ENCODE data around the gene TMTC1.

Gene TMTC1

GRCh38 chr12:29552324-29552927, 231.3 kb downstream of the TMTC1 start:
- Mint-ChIP-seq H3K27ac (no peak overlapping the region), H3K4me1 (ENCODE audit: low read depth) (no peaks in the 10 kb centered on the region), H3K27me3 (ENCODE audit: low read depth) (no peaks in the 10 kb centered on the region), H3K4me3 (no peak overlapping the region), H3K36me3 (ENCODE audit: low read depth) (no peaks in the 10 kb centered on the region), H3K9me3 (no peaks in the 10 kb centered on the region)
- DNase-seq (ENCODE audit: low spot score): peak; percentile 23

DNA sequence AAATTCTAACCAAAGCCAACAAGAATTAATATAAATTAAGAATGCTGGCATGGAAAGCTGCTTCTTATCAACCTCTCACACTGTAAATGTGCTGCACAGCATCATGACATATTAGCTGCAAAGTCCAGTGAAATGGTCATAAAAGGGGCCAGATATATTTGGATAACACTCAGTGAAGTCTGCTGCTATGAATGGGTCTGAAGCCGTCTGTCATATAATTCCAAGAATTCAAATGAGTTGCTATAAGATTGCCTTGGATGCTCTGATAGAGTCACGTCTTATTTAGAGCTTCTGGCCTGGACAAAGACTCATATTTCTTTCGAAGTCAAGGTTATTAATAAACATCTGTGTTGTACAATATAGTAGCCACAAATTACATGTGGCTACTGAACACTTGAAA, 231.9 kb downstream of the TMTC1 start:
- no peaks in the 10 kb centered on the region for H3K27me3 Mint-ChIP-seq (ENCODE audit: low read depth)
- H3K9me3 Mint-ChIP-seq: no peaks in the 10 kb centered on the region
- no peak for DNase-seq (ENCODE audit: low spot score)
- no peaks in the 10 kb centered on the region for H3K36me3 Mint-ChIP-seq (ENCODE audit: low read depth)
- H3K4me3 Mint-ChIP-seq: no peak overlapping the region
- H3K4me1 Mint-ChIP-seq (ENCODE audit: low read depth): no peaks in the 10 kb centered on the region
- no peak overlapping the region for H3K27ac Mint-ChIP-seq

- H3K4me3 Mint-ChIP-seq: no peak overlapping the region
- H3K27me3 Mint-ChIP-seq (ENCODE audit: low read depth): no peaks in the 10 kb centered on the region
- H3K36me3 Mint-ChIP-seq (ENCODE audit: low read depth): no peaks in the 10 kb centered on the region
- no peaks in the 10 kb centered on the region for H3K4me1 Mint-ChIP-seq (ENCODE audit: low read depth)
- H3K9me3 Mint-ChIP-seq: no peaks in the 10 kb centered on the region
- no peak overlapping the region for H3K27ac Mint-ChIP-seq
- DNase-seq (ENCODE audit: low spot score): no peak
Measured at GRCh38 chr12:29547864-29548263, 235.9 kb downstream of the TMTC1 start.

DNA sequence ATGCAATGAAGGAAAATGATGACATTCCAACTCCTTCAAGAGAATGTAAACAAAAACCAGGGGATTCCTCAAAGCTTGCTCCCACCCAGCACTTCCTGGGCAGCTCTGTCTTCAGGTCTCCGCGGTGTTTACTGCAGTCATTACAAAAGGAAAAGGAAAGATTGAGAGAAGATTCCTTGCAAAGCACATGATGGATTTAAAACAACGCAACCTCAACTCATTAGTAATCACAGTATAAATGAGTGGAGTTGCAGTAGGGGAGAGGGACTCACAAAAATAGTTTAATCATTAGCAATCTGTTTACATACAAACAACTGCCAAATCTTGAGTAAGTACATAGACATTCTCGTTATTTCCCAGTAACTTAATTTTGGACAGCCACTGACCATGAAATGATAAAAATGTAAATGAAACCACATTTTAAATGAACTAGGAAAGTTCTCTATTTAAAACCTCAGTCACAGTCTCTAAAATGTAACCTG, 236.6 kb downstream of the TMTC1 start:
- no peak for DNase-seq (ENCODE audit: low spot score)
- H3K27ac Mint-ChIP-seq: no peak overlapping the region
- H3K4me3 Mint-ChIP-seq: no peak overlapping the region
- H3K9me3 Mint-ChIP-seq: no peaks in the 10 kb centered on the region
- H3K4me1 Mint-ChIP-seq (ENCODE audit: low read depth): no peaks in the 10 kb centered on the region
- H3K27me3 Mint-ChIP-seq (ENCODE audit: low read depth): no peaks in the 10 kb centered on the region
- H3K36me3 Mint-ChIP-seq (ENCODE audit: low read depth): no peaks in the 10 kb centered on the region

- DNase-seq (ENCODE audit: low spot score): no peak
- H3K4me1 Mint-ChIP-seq (ENCODE audit: low read depth): no peaks in the 10 kb centered on the region
Measured at GRCh38 chr12:29546000-29546399, 237.7 kb downstream of the TMTC1 start.

GRCh38 chr12:29545102-29545467, 238.7 kb downstream of the TMTC1 start:
- H3K4me3 Mint-ChIP-seq: no peak overlapping the region
- no peaks in the 10 kb centered on the region for H3K4me1 Mint-ChIP-seq (ENCODE audit: low read depth)
- DNase-seq (ENCODE audit: low spot score): no peak
- no peaks in the 10 kb centered on the region for H3K27me3 Mint-ChIP-seq (ENCODE audit: low read depth)
- H3K36me3 Mint-ChIP-seq (ENCODE audit: low read depth): no peaks in the 10 kb centered on the region
- H3K9me3 Mint-ChIP-seq: no peaks in the 10 kb centered on the region
- no peak overlapping the region for H3K27ac Mint-ChIP-seq

More at GRCh38 chr12:29546000-29546399, 237.7 kb downstream of the TMTC1 start:
- Mint-ChIP-seq H3K4me3 (no peak overlapping the region), H3K36me3 (ENCODE audit: low read depth) (no peaks in the 10 kb centered on the region), H3K9me3 (no peaks in the 10 kb centered on the region), H3K27me3 (ENCODE audit: low read depth) (no peaks in the 10 kb centered on the region), H3K27ac (no peak overlapping the region)

DNA sequence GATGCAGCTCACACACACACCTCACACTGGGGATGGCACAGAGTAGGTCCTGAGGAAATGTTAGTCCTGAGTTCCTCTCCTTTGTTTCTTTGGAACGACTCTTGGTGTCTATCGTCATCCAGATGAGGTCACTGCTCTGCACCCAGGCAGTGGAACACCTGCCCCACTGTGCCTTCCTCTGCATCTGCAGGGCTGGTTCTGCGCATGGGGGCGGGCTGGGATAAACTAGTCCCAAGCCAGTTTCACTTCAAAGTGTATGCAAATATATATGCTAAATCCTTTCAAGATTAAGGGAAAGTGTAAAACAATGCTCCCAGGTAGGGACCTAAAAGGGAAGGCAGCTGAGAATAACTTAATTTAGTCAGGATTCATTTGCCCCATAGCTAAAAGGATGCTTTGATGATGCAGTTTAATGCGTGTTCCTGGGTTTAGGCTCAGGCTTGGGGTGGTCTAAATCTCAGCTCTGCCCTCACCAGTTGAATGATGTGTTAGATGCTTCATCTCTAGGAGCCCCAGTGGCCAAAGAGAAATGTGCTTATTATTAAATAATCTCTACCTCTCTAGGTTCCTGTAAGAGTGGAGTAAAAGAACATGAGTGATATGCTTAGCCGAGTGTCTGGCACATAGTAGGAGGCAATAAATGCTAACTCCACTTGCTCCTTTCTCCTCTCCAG, 239.2 kb downstream of the TMTC1 start:
- Mint-ChIP-seq H3K27me3 (ENCODE audit: low read depth) (no peaks in the 10 kb centered on the region), H3K9me3 (no peaks in the 10 kb centered on the region), H3K4me3 (no peak overlapping the region), H3K27ac (no peak overlapping the region), H3K36me3 (ENCODE audit: low read depth) (no peaks in the 10 kb centered on the region), H3K4me1 (ENCODE audit: low read depth) (no peaks in the 10 kb centered on the region)
- no peak for DNase-seq (ENCODE audit: low spot score)

GRCh38 chr12:29543036-29543435, 240.7 kb downstream of the TMTC1 start:
- Mint-ChIP-seq H3K27ac (no peak overlapping the region), H3K4me3 (no peak overlapping the region), H3K36me3 (ENCODE audit: low read depth) (no peaks in the 10 kb centered on the region), H3K9me3 (no peaks in the 10 kb centered on the region), H3K4me1 (ENCODE audit: low read depth) (no peaks in the 10 kb centered on the region), H3K27me3 (ENCODE audit: low read depth) (no peaks in the 10 kb centered on the region)
- DNase-seq (ENCODE audit: low spot score): no peak

DNA sequence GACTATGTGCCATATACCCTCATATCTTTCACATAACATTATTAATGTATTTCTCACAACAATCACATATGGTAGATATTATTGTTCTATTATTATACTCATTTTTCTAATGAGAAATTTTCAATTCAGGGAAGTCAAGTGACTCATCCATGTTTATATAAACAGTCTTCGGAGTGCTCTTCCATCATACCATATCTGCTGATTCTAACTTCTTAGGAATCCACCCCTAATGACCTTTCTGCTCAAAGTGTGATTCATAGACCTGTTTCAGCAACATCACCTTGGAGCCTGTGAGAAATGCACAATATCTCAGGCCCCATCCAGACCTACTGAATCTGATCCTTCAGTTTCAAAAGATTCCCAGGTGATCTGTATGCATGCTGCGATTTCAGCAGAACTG, 246.4 kb downstream of the TMTC1 start:
- DNase-seq (ENCODE audit: low spot score): no peak
- peaks cover 2% of the 10 kb centered on the region for H3K27me3 Mint-ChIP-seq (ENCODE audit: low read depth)
- H3K36me3 Mint-ChIP-seq (ENCODE audit: low read depth): no peaks in the 10 kb centered on the region
- H3K4me1 Mint-ChIP-seq (ENCODE audit: low read depth): no peaks in the 10 kb centered on the region
- H3K4me3 Mint-ChIP-seq: no peak overlapping the region
- H3K9me3 Mint-ChIP-seq: no peaks in the 10 kb centered on the region
- H3K27ac Mint-ChIP-seq: no peak overlapping the region

GRCh38 chr12:29534935-29535334, 248.8 kb downstream of the TMTC1 start:
- H3K27me3 Mint-ChIP-seq (ENCODE audit: low read depth): peaks cover 2% of the 10 kb centered on the region
- H3K27ac Mint-ChIP-seq: no peak overlapping the region
- no peak overlapping the region for H3K4me3 Mint-ChIP-seq
- H3K9me3 Mint-ChIP-seq: no peaks in the 10 kb centered on the region
- no peaks in the 10 kb centered on the region for H3K36me3 Mint-ChIP-seq (ENCODE audit: low read depth)
- no peaks in the 10 kb centered on the region for H3K4me1 Mint-ChIP-seq (ENCODE audit: low read depth)
- DNase-seq (ENCODE audit: low spot score): no peak

- Mint-ChIP-seq H3K9me3 (no peaks in the 10 kb centered on the region), H3K4me3 (no peak overlapping the region), H3K4me1 (ENCODE audit: low read depth) (no peaks in the 10 kb centered on the region), H3K27me3 (ENCODE audit: low read depth) (peaks cover 2% of the 10 kb centered on the region), H3K27ac (no peak overlapping the region), H3K36me3 (ENCODE audit: low read depth) (no peaks in the 10 kb centered on the region)
- DNase-seq (ENCODE audit: low spot score): no peak
Measured at GRCh38 chr12:29533815-29534489, 249.8 kb downstream of the TMTC1 start.

GRCh38 chr12:29531471-29531870, 252.3 kb downstream of the TMTC1 start:
- Mint-ChIP-seq H3K27ac (no peak overlapping the region), H3K27me3 (ENCODE audit: low read depth) (peaks cover 2% of the 10 kb centered on the region), H3K4me3 (no peak overlapping the region), H3K9me3 (no peaks in the 10 kb centered on the region), H3K4me1 (ENCODE audit: low read depth) (no peaks in the 10 kb centered on the region), H3K36me3 (ENCODE audit: low read depth) (no peaks in the 10 kb centered on the region)
- DNase-seq (ENCODE audit: low spot score): no peak

DNA sequence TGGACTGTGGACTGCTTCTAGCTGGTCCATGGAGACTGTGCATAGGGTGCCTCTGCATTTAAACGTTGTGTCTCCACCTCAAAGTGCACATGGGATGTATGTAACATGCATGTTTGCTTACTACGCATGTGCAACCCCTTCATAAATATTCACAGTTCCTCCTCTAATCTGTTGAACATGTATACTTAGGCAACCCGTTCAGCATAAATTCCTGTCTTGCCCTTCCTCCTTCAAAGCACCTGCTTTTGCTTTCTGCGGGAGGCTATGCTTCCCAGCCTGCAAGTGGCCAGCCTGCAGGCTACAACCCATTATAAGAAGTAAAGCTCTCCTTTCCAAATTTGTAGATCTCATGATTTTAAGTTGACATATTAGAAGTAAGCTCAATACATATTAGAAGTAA, 253.3 kb downstream of the TMTC1 start:
- Mint-ChIP-seq H3K36me3 (ENCODE audit: low read depth) (no peaks in the 10 kb centered on the region), H3K27me3 (ENCODE audit: low read depth) (peaks cover 2% of the 10 kb centered on the region), H3K4me1 (ENCODE audit: low read depth) (no peaks in the 10 kb centered on the region), H3K27ac (no peak overlapping the region), H3K9me3 (no peaks in the 10 kb centered on the region), H3K4me3 (no peak overlapping the region)
- no peak for DNase-seq (ENCODE audit: low spot score)

- no peak for DNase-seq (ENCODE audit: low spot score)
- H3K4me3 Mint-ChIP-seq: no peak overlapping the region
- no peaks in the 10 kb centered on the region for H3K9me3 Mint-ChIP-seq
Measured at GRCh38 chr12:29528161-29528560, 255.6 kb downstream of the TMTC1 start.

More at GRCh38 chr12:29528161-29528560, 255.6 kb downstream of the TMTC1 start:
- H3K36me3 Mint-ChIP-seq (ENCODE audit: low read depth): no peaks in the 10 kb centered on the region
- H3K27me3 Mint-ChIP-seq (ENCODE audit: low read depth): no peaks in the 10 kb centered on the region
- H3K27ac Mint-ChIP-seq: no peak overlapping the region
- H3K4me1 Mint-ChIP-seq (ENCODE audit: low read depth): no peaks in the 10 kb centered on the region

Measured in T-helper 2 cell treated with Interferon-gamma antibody and Interleukin-4, amounts not matched to agents 5 μg/mL and 100 μg/mL, for 36 hours (primary cell).